DMS53 treated with DMSO at 0.1 percent for 48 hours (cell line): ENCODE results near the gene CENPS.
A peak's percentile ranks its signal among the peaks of the same experiment; 100 is the strongest.
"Not testable (repeated sequence)": the region's sequence is repeated elsewhere in the genome, so short reads cannot be mapped to it uniquely, and the experiment has no call there.

ENCODE experiments used
- DNase-seq: peaks from one replicate; lab custom pipeline; 2025; ENCODE audit not compliant: unreplicated experiment; lab: John Stamatoyannopoulos, UW

CENPS gene

DNA sequence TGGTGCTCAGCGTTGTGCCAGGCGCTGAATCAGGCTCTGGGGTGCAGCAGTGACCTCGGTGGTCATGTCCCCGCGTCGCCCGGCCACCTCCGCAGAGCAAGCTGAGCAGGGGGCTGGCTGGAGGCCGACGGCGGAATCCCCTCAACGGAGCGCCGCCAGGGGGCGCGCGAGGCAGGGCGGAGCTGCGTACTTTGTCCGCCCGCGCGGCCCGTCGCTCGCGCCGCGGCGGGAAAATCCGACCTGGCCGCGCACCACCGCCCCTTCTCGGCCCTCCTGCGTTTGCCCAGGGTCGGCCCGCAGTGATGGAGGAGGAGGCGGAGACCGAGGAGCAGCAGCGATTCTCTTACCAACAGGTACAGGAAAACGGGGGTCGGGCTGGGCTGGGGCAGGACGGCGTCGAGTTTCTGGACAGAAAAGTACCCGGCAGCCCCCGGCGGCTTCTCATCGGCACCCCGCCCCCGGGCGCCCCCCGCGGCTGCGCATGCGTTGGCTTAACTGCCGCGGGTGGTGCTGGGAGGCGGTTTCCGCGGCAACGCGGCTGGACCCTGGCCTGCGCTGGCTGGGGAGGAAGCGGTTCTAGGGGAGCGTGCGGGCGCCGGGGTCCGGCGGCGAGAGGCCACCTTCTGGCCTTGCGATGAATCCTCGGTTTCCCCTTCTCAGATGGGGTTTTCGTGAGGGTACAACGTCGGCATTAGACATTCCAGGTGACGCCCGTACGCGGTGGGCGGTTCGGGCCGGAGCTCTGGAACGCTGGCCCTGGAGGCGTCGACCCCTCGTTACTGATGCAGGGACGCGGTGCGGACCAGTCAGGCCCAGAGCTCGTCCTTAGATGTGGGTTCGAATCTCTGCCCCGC lies at the start of gene CENPS:
Gene CENPS (plus strand): TSS at position 218 of the 854 bp plus-strand sequence. CDS start 85 bp downstream, at position 303.
- peak; percentile 71 for DNase-seq

GRCh38 chr1:10380594-10381275 lies 49.5 kb upstream of the CENPS start:
- no peak for DNase-seq

DNA sequence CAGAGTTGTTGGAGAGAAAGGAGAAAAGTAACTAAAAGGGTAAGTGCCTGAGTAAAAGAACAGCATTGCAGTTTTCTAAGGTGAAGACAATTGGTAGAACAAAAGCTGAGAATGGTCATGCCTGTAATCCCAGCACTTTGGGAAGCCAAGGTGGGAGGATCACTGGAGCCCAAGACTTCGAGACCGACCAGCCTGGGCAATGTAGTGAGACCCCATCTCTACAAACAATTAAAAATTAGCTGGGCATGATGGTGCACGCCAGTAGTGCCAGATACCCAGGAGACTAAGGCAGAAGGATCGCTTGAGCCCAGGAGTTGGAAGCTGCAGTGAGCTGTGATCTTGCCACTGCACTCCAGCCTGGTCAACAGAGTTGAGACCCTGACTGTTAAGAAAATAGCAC lies 46.6 kb upstream of the CENPS start:
- DNase-seq: no peak

DNA sequence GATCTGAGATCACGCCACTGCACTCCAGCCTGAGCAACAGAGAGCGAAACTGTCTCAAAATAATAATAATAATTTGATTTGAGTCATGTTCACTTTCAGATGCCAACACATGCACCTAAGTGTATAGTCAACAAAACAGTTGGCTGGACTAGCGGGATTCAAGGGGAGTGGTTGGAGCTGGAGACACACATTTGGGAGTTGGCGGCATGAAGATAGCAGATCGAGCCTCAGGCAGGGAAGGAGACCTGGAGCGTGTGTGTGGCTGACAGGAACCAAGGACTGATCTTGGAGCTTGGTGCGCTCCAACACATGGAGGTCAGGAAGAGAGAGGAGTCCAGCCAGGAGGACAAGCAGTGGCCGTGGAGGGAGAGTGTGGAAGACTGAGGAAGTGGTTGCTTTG lies 46.0 kb upstream of the CENPS start:
- no peak for DNase-seq

- DNase-seq: no peak
These were observed 43.2 kb upstream of the CENPS start for GRCh38 chr1:10386761-10387676.

GRCh38 chr1:10387677-10388386 lies 42.4 kb upstream of the CENPS start:
- DNase-seq: no peak

GRCh38 chr1:10388387-10388715 lies 41.9 kb upstream of the CENPS start:
- DNase-seq: no peak

- DNase-seq: no peak
These were observed 40.8 kb upstream of the CENPS start for GRCh38 chr1:10389271-10389973.

- DNase-seq: no peak
These were observed 33.4 kb upstream of the CENPS start for GRCh38 chr1:10396870-10397269.

- DNase-seq: peak; percentile 43
These were observed 31.9 kb upstream of the CENPS start for GRCh38 chr1:10398278-10398733.

DNA sequence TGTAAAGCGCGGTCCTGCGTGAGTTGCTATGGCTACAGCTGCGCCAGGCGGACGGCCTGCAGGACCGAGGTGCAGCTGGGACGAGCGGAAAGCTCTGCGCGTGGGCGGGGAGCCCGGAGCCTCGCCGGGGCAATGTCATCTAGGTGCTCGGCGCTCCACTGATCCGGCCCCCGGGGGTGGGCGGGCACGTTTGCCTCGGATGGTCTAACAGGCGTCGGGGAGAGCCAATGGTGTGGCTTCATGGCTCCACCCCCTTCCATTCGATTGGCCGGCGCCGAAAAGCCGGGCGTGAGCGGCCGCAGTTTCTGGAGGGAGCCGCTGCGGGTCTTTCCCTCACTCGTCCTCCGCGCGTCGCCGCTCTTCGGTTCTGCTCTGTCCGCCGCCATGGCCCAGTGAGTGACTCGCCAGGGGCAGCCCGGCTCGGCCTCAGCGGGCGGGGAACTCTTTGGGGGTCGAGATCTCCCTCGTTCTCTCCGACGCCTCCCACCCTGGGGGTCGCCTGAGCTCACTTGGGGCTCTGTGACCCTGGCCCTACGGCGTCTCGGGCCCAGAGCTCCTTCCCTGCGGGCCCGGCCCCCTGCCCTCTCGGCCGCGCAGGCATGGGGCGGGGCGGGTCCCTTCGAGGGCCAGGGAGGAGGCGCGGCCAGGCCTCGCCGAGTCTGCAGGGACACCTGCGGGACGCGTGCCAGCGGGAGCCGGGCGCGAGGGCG lies 31.3 kb upstream of the CENPS start, which contains the start of gene PGD:
Gene PGD (plus strand): TSS at position 331 of the 710 bp plus-strand sequence. CDS start 54 bp downstream, at position 385.
- peak; percentile 97 for DNase-seq

GRCh38 chr1:10399444-10399941 lies 30.7 kb upstream of the CENPS start:
- peak; percentile 30 for DNase-seq

DNA sequence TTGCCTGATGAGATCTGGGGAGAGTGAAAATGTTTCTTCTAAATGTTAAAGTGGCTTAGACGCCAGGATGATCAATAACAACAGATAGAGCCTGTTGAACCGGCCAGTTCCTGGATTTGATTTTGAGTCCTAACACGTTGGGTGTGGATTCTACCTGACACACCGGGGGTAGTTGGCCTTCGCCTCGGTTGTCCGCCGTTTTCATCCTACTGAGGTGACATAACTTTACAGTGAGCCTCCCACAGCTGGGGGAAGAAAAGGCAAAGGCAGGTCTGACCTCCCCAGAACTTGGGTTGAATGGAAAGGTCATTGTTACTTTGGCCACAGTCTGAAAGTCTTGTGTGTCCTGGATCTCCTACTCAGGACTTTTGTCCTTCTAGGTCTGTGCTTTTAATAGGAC lies 30.2 kb upstream of the CENPS start:
- DNase-seq: no peak

- DNase-seq: no peak
These were observed 29.0 kb upstream of the CENPS start for GRCh38 chr1:10401281-10401680.

- DNase-seq: no peak
These were observed 27.4 kb upstream of the CENPS start for GRCh38 chr1:10402729-10403274.

DNA sequence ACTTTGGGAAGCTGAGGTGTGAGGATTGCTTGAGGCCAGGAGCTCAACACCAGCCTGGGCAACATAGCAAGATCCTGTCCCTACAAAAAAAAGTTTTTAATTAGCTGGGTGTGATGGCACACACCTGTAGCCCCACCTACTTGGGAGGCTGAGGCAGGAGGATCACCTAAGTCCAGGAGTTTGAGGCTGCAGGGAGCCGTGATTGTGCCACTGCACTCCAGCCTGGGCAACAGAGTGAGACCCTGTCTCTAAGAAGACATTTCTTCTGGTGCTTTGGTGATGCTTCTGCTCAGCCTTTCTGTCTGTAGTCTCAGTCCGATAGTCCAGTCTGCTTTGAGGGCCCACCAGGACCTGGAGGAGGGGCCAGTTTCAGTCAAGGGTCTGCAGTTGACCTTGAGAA lies 23.0 kb upstream of the CENPS start:
- DNase-seq: no peak

DNA sequence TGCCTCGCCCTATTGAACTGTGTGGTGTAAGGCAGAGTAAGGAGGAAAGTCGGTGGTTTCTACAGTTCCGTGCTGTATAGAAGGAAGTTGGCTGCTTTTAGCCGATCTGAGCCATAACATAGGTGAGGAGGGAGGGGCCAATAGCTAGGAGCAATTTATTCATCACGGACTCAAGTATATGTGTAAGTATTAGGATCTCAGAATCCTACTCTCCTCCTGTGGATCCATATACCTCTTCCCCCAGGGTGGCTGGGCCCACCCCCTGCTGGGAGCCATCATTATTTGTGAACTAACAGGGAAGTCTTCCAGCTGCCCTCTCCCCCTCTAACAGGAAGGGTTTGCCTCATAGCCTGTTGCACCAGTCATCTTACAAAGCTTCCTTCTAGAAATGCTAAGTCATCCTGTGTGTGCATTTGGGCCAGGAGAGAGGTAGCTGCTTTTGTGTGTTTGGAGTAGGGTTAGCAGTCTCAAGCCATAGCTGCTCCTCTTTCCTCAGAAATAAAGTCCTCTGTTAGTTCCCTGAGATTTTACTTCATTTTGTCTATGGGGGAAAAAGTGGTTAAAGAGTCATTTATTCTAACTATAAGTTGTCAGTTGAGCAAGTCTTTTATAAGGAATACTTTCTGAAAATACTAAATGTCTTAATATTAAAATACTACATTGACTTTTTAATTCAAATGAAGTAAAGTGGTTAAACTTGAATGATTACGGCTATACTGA lies 14.9 kb upstream of the CENPS start:
- DNase-seq: peak; percentile 41

DNA sequence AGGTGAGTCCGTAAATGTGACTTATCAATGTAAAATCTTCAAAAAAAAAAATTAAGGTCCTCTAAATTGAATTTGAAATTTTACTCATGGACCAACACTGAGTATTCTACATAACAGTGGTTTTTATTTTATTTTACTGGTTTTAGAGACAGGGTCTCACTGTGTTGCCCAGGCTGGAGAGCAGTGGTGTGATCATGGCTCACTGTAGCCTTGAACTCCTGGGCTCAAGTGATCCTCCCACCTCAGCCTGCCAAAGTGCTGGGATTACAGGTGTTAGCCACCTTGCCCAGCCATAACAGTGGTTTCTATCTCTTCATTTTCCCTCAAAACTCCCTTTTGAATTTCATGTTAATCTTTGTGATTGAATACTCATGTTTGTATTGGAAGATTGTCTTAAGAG lies 14.3 kb upstream of the CENPS start:
- not testable (repeated sequence) for DNase-seq
